Spinal cord (tissue), 10 donors: ENCODE measurements around the gene EXOC6B. TPM values are rescaled to one million over a fixed set of nuclear protein-coding genes. Genes with fewer than 3 reads are reported as not detected.

Source experiments
- DNase-seq, 6 donors: peaks; one replicate each; pipeline versions ENCODE4 v3.0.0 to v3.0.0-alpha.2; 2013 to 2015; ENCODE audit warnings: low spot score in 6 of 6, low read depth in 4 of 6
- H3K27ac ChIP-seq: one replicate; pipeline ENCODE4 v1.5.1; 2013; ENCODE audit warnings: low read depth, low read length, control low read depth
- H3K27me3 ChIP-seq: one replicate; pipeline ENCODE4 v1.6.1; 2013; ENCODE audit warnings: low read length; ENCODE audit not compliant: control insufficient read depth, insufficient read depth
- H3K36me3 ChIP-seq: one replicate; pipeline ENCODE4 v1.6.1; 2013; ENCODE audit warnings: low read length; ENCODE audit not compliant: control insufficient read depth, insufficient read depth
- H3K4me1 ChIP-seq: one replicate; pipeline ENCODE4 v1.6.1; 2013; ENCODE audit warnings: low read length; ENCODE audit not compliant: control insufficient read depth, insufficient read depth
- H3K4me3 ChIP-seq: one replicate; pipeline ENCODE4 v1.5.1; 2013; ENCODE audit warnings: low read depth, low read length, control low read depth
- H3K9me3 ChIP-seq: one replicate; pipeline ENCODE4 v1.6.1; 2013; ENCODE audit warnings: low read length; ENCODE audit not compliant: control insufficient read depth, insufficient read depth
- WGBS: methylation state at CpG from one replicate; pipeline ENCODE4 v1.1.5; 2013; ENCODE audit warnings: missing lambda C conversion rate; ENCODE audit not compliant: insufficient coverage; 5-methylcytosine and 5-hydroxymethylcytosine counted together
- polyA plus RNA-seq, 2 donors: library from polyadenylated mRNA; unstranded; fragments of 120-200 nt; gene quantifications; one replicate each; pipeline ENCODE4 v1.2.1, GENCODE V29; 2013; ENCODE audit not compliant: insufficient read length in 2 of 2
- total RNA-seq, 2 donors: library from RNA; depleted of rRNA in 1 of 2; stranded (reverse); fragments of 120-200 nt in 1 of 2; fragments of >200 nt in 1 of 2; gene quantifications; one replicate each; pipeline versions ENCODE4 v1.2.3 to v1.2.4, GENCODE V29; 2013 to 2014
- donor health status: healthy.

Gene EXOC6B
- total and polyA plus RNA-seq, 4 donors = 29.4 to 76.8 (median 38.0) TPM

GRCh38 chr2:72698300-72698699 lies 127.5 kb downstream of the EXOC6B start:
- Histone ChIP-seq H3K27ac (no peak overlapping the region), H3K27me3 (no peaks in the 10 kb centered on the region), H3K4me1 (peaks cover 4% of the 10 kb centered on the region), H3K36me3 (no peaks in the 10 kb centered on the region), H3K4me3 (no peak overlapping the region), H3K9me3 (no peaks in the 10 kb centered on the region)
- WGBS = no CpG with 5 or more reads among the region's 3 CpGs
- DNase-seq = no peak

- no peak for DNase-seq
- Histone ChIP-seq H3K36me3 (no peaks in the 10 kb centered on the region), H3K27ac (no peak overlapping the region), H3K27me3 (no peaks in the 10 kb centered on the region), H3K4me1 (peaks cover 4% of the 10 kb centered on the region), H3K9me3 (no peaks in the 10 kb centered on the region), H3K4me3 (no peak overlapping the region)
- WGBS = no CpG with 5 or more reads among the region's 2 CpGs
Measured at GRCh38 chr2:72696559-72696958, 129.3 kb downstream of the EXOC6B start.

GRCh38 chr2:72695676-72696075 lies 130.2 kb downstream of the EXOC6B start:
- Histone ChIP-seq H3K9me3 (no peaks in the 10 kb centered on the region), H3K36me3 (no peaks in the 10 kb centered on the region), H3K27me3 (no peaks in the 10 kb centered on the region), H3K4me3 (no peak overlapping the region), H3K4me1 (peaks cover 4% of the 10 kb centered on the region), H3K27ac (no peak overlapping the region)
- DNase-seq = no peak
- no CpG with 5 or more reads among the region's 1 CpG for WGBS

- DNase-seq = peak in 5 of 6 donors; percentile 10 to 77 (median 31)
Measured at GRCh38 chr2:72694715-72695496, 130.9 kb downstream of the EXOC6B start.

GRCh38 chr2:72689579-72690195 lies 136.1 kb downstream of the EXOC6B start:
- Histone ChIP-seq H3K4me3 (no peak overlapping the region), H3K9me3 (no peaks in the 10 kb centered on the region), H3K27me3 (no peaks in the 10 kb centered on the region), H3K4me1 (peaks cover under 1% of the 10 kb centered on the region), H3K36me3 (no peaks in the 10 kb centered on the region), H3K27ac (no peak overlapping the region)
- DNase-seq = no peak
- no CpG with 5 or more reads among the region's 5 CpGs for WGBS

More at GRCh38 chr2:72694715-72695496, 130.9 kb downstream of the EXOC6B start:
- H3K27ac ChIP-seq = peak overlapping the region; percentile 30
- H3K4me3 ChIP-seq = no peak overlapping the region
- peaks cover 4% of the 10 kb centered on the region for H3K4me1 ChIP-seq
- H3K36me3 ChIP-seq = no peaks in the 10 kb centered on the region
- no peaks in the 10 kb centered on the region for H3K27me3 ChIP-seq
- 33% methylated on average over 1 of the region's 9 CpGs for WGBS
- no peaks in the 10 kb centered on the region for H3K9me3 ChIP-seq

GRCh38 chr2:72685638-72686213 lies 140.1 kb downstream of the EXOC6B start:
- no peaks in the 10 kb centered on the region for H3K4me1 ChIP-seq
- H3K27me3 ChIP-seq = no peaks in the 10 kb centered on the region
- H3K27ac ChIP-seq = no peak overlapping the region
- no peaks in the 10 kb centered on the region for H3K36me3 ChIP-seq
- H3K9me3 ChIP-seq = no peaks in the 10 kb centered on the region
- no peak for DNase-seq
- no peak overlapping the region for H3K4me3 ChIP-seq
- WGBS = 86% methylated on average over 1 of the region's 3 CpGs

- no peak overlapping the region for H3K27ac ChIP-seq
- no peak for DNase-seq
- no peaks in the 10 kb centered on the region for H3K4me1 ChIP-seq
- no peak overlapping the region for H3K4me3 ChIP-seq
- H3K27me3 ChIP-seq = no peaks in the 10 kb centered on the region
- H3K9me3 ChIP-seq = no peaks in the 10 kb centered on the region
- no peaks in the 10 kb centered on the region for H3K36me3 ChIP-seq
Measured at GRCh38 chr2:72682061-72682460, 143.8 kb downstream of the EXOC6B start.

- Histone ChIP-seq H3K36me3 (no peaks in the 10 kb centered on the region), H3K27ac (no peak overlapping the region), H3K9me3 (no peaks in the 10 kb centered on the region), H3K27me3 (no peaks in the 10 kb centered on the region), H3K4me3 (no peak overlapping the region), H3K4me1 (no peaks in the 10 kb centered on the region)
- no CpG with 5 or more reads among the region's 3 CpGs for WGBS
- DNase-seq = no peak
Measured at GRCh38 chr2:72681016-72681995, 144.5 kb downstream of the EXOC6B start.

GRCh38 chr2:72678024-72678423 lies 147.8 kb downstream of the EXOC6B start:
- Histone ChIP-seq H3K27me3 (no peaks in the 10 kb centered on the region), H3K4me3 (no peak overlapping the region), H3K9me3 (no peaks in the 10 kb centered on the region), H3K27ac (no peak overlapping the region), H3K36me3 (no peaks in the 10 kb centered on the region), H3K4me1 (no peaks in the 10 kb centered on the region)
- 92% methylated on average over 2 of the region's 2 CpGs for WGBS
- DNase-seq = peak in 2 of 6 donors; percentile 23 to 24
